ENCODE data around the gene STEAP3.

- no peak for TF ChIP-seq CTCF (IDR thresholded peaks at IDR 0.05; ENCODE audit: insufficient read depth, low read depth, low read length)
- no peak for TF ChIP-seq EZH2 (IDR thresholded peaks at IDR 0.05; ENCODE audit: insufficient read depth, low read length)
Observed at GRCh38 chr2:119254601-119255080, 31.0 kb downstream of the STEAP3 start.

Measured in astrocyte (in vitro differentiated cells and primary cell).